ENCODE data around the gene MAGEE1. TPM values are rescaled to one million over a fixed set of nuclear protein-coding genes. Genes with fewer than 3 reads are reported as not detected.

The MAGEE1 gene
- total and polyA plus RNA-seq, 2 donors (not counting 1 experiment from before 2014, with no cell fraction given), result 0.52 to 1.2 TPM

GRCh38 chrX:76434103-76434741 lies 6.7 kb downstream of the MAGEE1 start:
- Histone ChIP-seq H3K4me1 (ENCODE audit: control insufficient read depth, extremely low read depth, insufficient read depth, low read length) (no peaks in the 10 kb centered on the region), H3K27me3 (ENCODE audit: control insufficient read depth, insufficient read depth, low read length) (no peaks in the 10 kb centered on the region), H4K20me1 (ENCODE audit: control insufficient read depth, extremely low read depth, insufficient read depth, low read length) (no peaks in the 10 kb centered on the region), H3K4me3 (replicated peaks in 1 of 4; ENCODE audit: control extremely low read depth in 1 of 4, insufficient read depth in 1 of 4, low read depth in 3 of 4, low read length in 4 of 4) (no peak overlapping the region), H3K36me3 (ENCODE audit: control insufficient read depth, insufficient read depth, low read length) (no peaks in the 10 kb centered on the region), H3K79me2 (ENCODE audit: control insufficient read depth, insufficient read depth, low read length) (no peaks in the 10 kb centered on the region), H3K4me2 (ENCODE audit: extremely low read depth, insufficient read depth, low read length) (no peak overlapping the region), H2AFZ (ENCODE audit: low read length) (no peak overlapping the region), H3K27ac (ENCODE audit: insufficient read depth, low read length) (no peak overlapping the region), H3K9ac (ENCODE audit: insufficient read depth, low read length) (no peak overlapping the region), H3K9me3 (ENCODE audit: control insufficient read depth, insufficient read depth, low read depth, low read length) (no peaks in the 10 kb centered on the region)
- TF ChIP-seq, protein P1, sequence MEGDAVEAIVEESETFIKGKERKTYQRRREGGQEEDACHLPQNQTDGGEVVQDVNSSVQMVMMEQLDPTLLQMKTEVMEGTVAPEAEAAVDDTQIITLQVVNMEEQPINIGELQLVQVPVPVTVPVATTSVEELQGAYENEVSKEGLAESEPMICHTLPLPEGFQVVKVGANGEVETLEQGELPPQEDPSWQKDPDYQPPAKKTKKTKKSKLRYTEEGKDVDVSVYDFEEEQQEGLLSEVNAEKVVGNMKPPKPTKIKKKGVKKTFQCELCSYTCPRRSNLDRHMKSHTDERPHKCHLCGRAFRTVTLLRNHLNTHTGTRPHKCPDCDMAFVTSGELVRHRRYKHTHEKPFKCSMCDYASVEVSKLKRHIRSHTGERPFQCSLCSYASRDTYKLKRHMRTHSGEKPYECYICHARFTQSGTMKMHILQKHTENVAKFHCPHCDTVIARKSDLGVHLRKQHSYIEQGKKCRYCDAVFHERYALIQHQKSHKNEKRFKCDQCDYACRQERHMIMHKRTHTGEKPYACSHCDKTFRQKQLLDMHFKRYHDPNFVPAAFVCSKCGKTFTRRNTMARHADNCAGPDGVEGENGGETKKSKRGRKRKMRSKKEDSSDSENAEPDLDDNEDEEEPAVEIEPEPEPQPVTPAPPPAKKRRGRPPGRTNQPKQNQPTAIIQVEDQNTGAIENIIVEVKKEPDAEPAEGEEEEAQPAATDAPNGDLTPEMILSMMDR (conservative IDR thresholded peaks at IDR 0.05 in 1 of 2, IDR thresholded peaks at IDR 0.05 in 1 of 2; ENCODE audit: low read depth in 1 of 2, low read length in 2 of 2), result no peak
- no peak for TF ChIP-seq EZH2 (IDR thresholded peaks at IDR 0.05; ENCODE audit: low read length, missing control alignments)
- no peak for DNase-seq (ENCODE audit: low read depth in 2 of 2)

DNA sequence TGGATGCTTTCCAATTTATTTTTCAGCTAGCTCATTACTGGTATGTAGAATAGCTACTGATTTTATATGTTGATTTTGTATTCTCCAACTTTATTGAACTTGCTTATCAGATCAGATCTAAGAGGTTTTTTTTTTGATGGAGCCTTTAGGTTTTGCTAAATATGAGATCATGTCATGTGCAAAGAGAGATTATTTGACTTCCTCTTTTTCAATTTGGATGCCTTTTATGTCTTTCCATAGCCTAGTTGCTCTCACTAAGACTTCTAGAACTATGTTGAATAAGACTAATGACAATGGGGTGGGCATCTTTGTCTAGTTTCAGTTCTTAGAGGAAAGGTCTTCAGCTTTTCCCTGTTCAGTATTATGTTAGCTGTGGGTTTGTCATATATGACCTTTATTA lies 11.7 kb downstream of the MAGEE1 start:
- no peak overlapping the region for H3K4me2 ChIP-seq (ENCODE audit: extremely low read depth, insufficient read depth, low read length)
- H4K20me1 ChIP-seq (ENCODE audit: control insufficient read depth, extremely low read depth, insufficient read depth, low read length), result no peaks in the 10 kb centered on the region
- no peak overlapping the region for H2AFZ ChIP-seq (ENCODE audit: low read length)
- H3K4me3 ChIP-seq (replicated peaks in 1 of 4; ENCODE audit: control extremely low read depth in 1 of 4, insufficient read depth in 1 of 4, low read depth in 3 of 4, low read length in 4 of 4), result no peak overlapping the region
- no peaks in the 10 kb centered on the region for H3K79me2 ChIP-seq (ENCODE audit: control insufficient read depth, insufficient read depth, low read length)
- H3K27me3 ChIP-seq (ENCODE audit: control insufficient read depth, insufficient read depth, low read length), result no peaks in the 10 kb centered on the region
- no peak overlapping the region for H3K9ac ChIP-seq (ENCODE audit: insufficient read depth, low read length)
- H3K9me3 ChIP-seq (ENCODE audit: control insufficient read depth, insufficient read depth, low read depth, low read length), result no peaks in the 10 kb centered on the region
- H3K4me1 ChIP-seq (ENCODE audit: control insufficient read depth, extremely low read depth, insufficient read depth, low read length), result no peaks in the 10 kb centered on the region
- no peak overlapping the region for H3K27ac ChIP-seq (ENCODE audit: insufficient read depth, low read length)
- H3K36me3 ChIP-seq (ENCODE audit: control insufficient read depth, insufficient read depth, low read length), result no peaks in the 10 kb centered on the region
- no peak for DNase-seq (ENCODE audit: low read depth in 2 of 2)
- no peak for TF ChIP-seq EZH2 (IDR thresholded peaks at IDR 0.05; ENCODE audit: low read length, missing control alignments)
- TF ChIP-seq, protein P1 (conservative IDR thresholded peaks at IDR 0.05 in 1 of 2, IDR thresholded peaks at IDR 0.05 in 1 of 2; ENCODE audit: low read depth in 1 of 2, low read length in 2 of 2), result no peak

DNA sequence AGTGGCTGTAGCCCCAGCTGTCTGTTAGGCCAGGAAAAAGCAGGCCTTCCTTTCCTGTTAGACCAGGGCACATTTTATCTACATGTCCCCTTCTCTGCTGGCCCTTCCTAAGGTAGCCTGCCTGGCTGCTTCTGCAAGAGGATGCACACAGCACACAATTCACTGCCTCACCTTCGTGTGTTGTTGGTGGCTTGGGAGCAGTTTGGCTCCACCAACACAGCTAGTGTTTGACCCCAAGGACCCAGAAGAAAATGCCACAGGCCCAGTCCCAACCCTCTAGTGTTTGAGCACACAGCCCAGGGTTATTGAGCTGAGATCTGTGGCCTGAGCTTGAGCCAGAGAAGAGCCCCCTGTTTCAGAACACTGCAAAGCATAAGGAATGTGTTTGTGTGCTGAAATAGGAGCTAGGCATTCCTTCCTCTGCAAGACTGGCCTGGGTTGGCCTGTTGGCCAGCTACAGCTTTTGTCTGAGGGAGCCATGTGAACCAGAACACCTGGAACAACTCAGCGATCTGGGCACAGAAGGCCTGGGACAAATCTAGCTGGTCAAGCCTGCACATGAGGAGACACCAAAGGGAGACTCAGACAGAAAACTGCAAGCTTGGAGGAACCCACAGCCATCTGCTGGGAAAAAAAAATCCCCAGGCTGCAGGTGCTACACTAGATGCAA lies 26.4 kb downstream of the MAGEE1 start:
- Histone ChIP-seq H3K4me1 (ENCODE audit: control insufficient read depth, extremely low read depth, insufficient read depth, low read length) (no peaks in the 10 kb centered on the region), H3K9me3 (ENCODE audit: control insufficient read depth, insufficient read depth, low read depth, low read length) (no peaks in the 10 kb centered on the region), H4K20me1 (ENCODE audit: control insufficient read depth, extremely low read depth, insufficient read depth, low read length) (no peaks in the 10 kb centered on the region), H3K27ac (ENCODE audit: insufficient read depth, low read length) (no peak overlapping the region), H3K36me3 (ENCODE audit: control insufficient read depth, insufficient read depth, low read length) (no peaks in the 10 kb centered on the region), H3K4me3 (replicated peaks in 1 of 4; ENCODE audit: control extremely low read depth in 1 of 4, insufficient read depth in 1 of 4, low read depth in 3 of 4, low read length in 4 of 4) (no peak overlapping the region), H3K79me2 (ENCODE audit: control insufficient read depth, insufficient read depth, low read length) (no peaks in the 10 kb centered on the region), H3K27me3 (ENCODE audit: control insufficient read depth, insufficient read depth, low read length) (no peaks in the 10 kb centered on the region), H3K9ac (ENCODE audit: insufficient read depth, low read length) (no peak overlapping the region), H2AFZ (ENCODE audit: low read length) (no peak overlapping the region), H3K4me2 (ENCODE audit: extremely low read depth, insufficient read depth, low read length) (no peak overlapping the region)
- TF ChIP-seq, protein P1 (conservative IDR thresholded peaks at IDR 0.05 in 1 of 2, IDR thresholded peaks at IDR 0.05 in 1 of 2; ENCODE audit: low read depth in 1 of 2, low read length in 2 of 2), result no peak
- no peak for TF ChIP-seq EZH2 (IDR thresholded peaks at IDR 0.05; ENCODE audit: low read length, missing control alignments)
- no peak for DNase-seq (ENCODE audit: low read depth in 2 of 2)
